SK-N-SH treated with all-trans-retinoic acid at 6 μM for 48 hours (cell line): ENCODE measurements around the gene ANKS1A.
"Not testable (repeated sequence)": the region's sequence is repeated elsewhere in the genome, so short reads cannot be mapped to it uniquely, and the experiment has no call there.

Source experiments
- ATAC-seq: fragments of 200-7000 bp; cut with Tn5 transposase; 3 replicates; pipeline ENCODE4 v1.9.1; 2020; ENCODE audit warnings: mild to moderate bottlenecking, moderate library complexity
- ARNTL ChIP-seq: fragments of 450-650 bp; formaldehyde crosslinking; IDR thresholded peaks from 2 replicates; pipeline ENCODE4 v1.5.0; 2020; ENCODE audit warnings: low read depth, mild to moderate bottlenecking, moderate library complexity, borderline replicate concordance
- BACH2 ChIP-seq: fragments of 250-450 bp; sonication (Bioruptor Pico); IDR thresholded peaks from 2 replicates; pipeline ENCODE4 v1.9.0; 2021; ENCODE audit warnings: mild to moderate bottlenecking, borderline replicate concordance
- ESRRG ChIP-seq: fragments of 250-450 bp; sonication (Bioruptor Pico); IDR thresholded peaks from 2 replicates; pipeline ENCODE4 v1.6.1; 2021; ENCODE audit warnings: mild to moderate bottlenecking
- GLIS3 ChIP-seq: fragments of 250-450 bp; sonication (Bioruptor Pico); IDR thresholded peaks from 2 replicates; pipeline ENCODE4 v1.5.0; 2020; ENCODE audit warnings: mild to moderate bottlenecking, moderate library complexity
- OSR1 ChIP-seq: fragments of 250-450 bp; sonication (Bioruptor Pico); IDR thresholded peaks from 2 replicates; pipeline ENCODE4 v1.8.0; 2022; ENCODE audit warnings: moderate library complexity, mild to moderate bottlenecking, inconsistent platforms
- RARB ChIP-seq: fragments of 250-450 bp; sonication (Bioruptor Pico); IDR thresholded peaks from 2 replicates; pipeline ENCODE4 v1.8.0; 2021; ENCODE audit warnings: mild to moderate bottlenecking, moderate library complexity
- TCF4 ChIP-seq: fragments of 250-450 bp; sonication (Bioruptor Pico); IDR thresholded peaks from 2 replicates; pipeline ENCODE4 v1.8.0; 2021; ENCODE audit warnings: mild to moderate bottlenecking, moderate library complexity, borderline replicate concordance
- TOX ChIP-seq: fragments of 250-450 bp; sonication (Bioruptor Pico); IDR thresholded peaks from 2 replicates; pipeline ENCODE4 v1.8.0; 2021; ENCODE audit warnings: mild to moderate bottlenecking, moderate library complexity, borderline replicate concordance
- ZC3H10 ChIP-seq: fragments of 250-450 bp; sonication (Bioruptor Pico); IDR thresholded peaks from 2 replicates; pipeline ENCODE4 v1.5.1; 2021; ENCODE audit warnings: mild to moderate bottlenecking, moderate library complexity
- ZFP3 ChIP-seq: fragments of 250-450 bp; sonication (Bioruptor Pico); IDR thresholded peaks from 2 replicates; pipeline ENCODE4 v1.5.0; 2020; ENCODE audit warnings: mild to moderate bottlenecking, moderate library complexity
- ZFP30 ChIP-seq: fragments of 450-650 bp; formaldehyde crosslinking; IDR thresholded peaks from 2 replicates; pipeline ENCODE4 v1.5.0; 2022; ENCODE audit warnings: mild to moderate bottlenecking, moderate library complexity
- ZNF8 ChIP-seq: fragments of 450-650 bp; formaldehyde crosslinking; IDR thresholded peaks from 2 replicates; pipeline ENCODE4 v1.5.0; 2020; ENCODE audit warnings: mild to moderate bottlenecking, moderate library complexity
- TF ChIP-seq, protein P1 (sequence below): fragments of 250-450 bp; sonication (Bioruptor Pico); IDR thresholded peaks from 2 replicates; pipeline ENCODE4 v1.8.0; 2020; ENCODE audit warnings: mild to moderate bottlenecking, moderate library complexity, borderline replicate concordance
- TF ChIP-seq, protein P2 (sequence below): fragments of 250-450 bp; sonication (Bioruptor Pico); IDR thresholded peaks from 2 replicates; pipeline ENCODE4 v1.8.0; 2021; ENCODE audit warnings: low read depth, mild to moderate bottlenecking, moderate library complexity, borderline replicate concordance
- TF ChIP-seq, protein P3 (sequence below): fragments of 250-450 bp; sonication (Bioruptor Pico); IDR thresholded peaks from 2 replicates; pipeline ENCODE4 v1.5.1; 2020; ENCODE audit warnings: low read depth, mild to moderate bottlenecking, moderate library complexity
- TF ChIP-seq, protein P4 (sequence below): fragments of 250-450 bp; sonication (Bioruptor Pico); IDR thresholded peaks from 2 replicates; pipeline ENCODE4 v1.5.0; 2020; ENCODE audit warnings: mild to moderate bottlenecking, moderate library complexity
- TF ChIP-seq, protein P5 (sequence below): fragments of 250-450 bp; sonication (Bioruptor Pico); IDR thresholded peaks from 2 replicates; pipeline ENCODE4 v1.5.1; 2021; ENCODE audit warnings: mild to moderate bottlenecking, moderate library complexity

The ANKS1A gene

DNA sequence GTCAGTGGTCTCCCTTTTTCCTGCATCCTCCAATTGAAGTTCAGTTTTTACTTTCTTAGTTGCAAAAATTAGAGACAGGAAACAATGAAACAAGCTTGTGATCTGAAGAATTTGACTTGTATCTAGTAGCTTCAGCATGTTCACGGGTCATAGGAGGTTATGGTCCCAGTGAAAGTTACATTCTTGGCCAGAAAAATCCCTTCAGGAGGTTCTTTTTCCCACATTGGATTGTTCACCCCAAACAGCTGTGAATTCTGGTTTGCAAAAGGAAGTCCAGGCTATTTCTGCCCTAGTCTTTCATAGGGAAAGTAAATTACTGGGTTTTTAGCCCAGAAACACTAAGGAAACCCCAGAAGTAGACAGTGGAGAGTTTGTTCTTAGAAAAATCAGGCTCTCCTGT is 8.1 kb downstream of the ANKS1A start:
- no peak for ATAC-seq
- TF ChIP-seq, protein P1, sequence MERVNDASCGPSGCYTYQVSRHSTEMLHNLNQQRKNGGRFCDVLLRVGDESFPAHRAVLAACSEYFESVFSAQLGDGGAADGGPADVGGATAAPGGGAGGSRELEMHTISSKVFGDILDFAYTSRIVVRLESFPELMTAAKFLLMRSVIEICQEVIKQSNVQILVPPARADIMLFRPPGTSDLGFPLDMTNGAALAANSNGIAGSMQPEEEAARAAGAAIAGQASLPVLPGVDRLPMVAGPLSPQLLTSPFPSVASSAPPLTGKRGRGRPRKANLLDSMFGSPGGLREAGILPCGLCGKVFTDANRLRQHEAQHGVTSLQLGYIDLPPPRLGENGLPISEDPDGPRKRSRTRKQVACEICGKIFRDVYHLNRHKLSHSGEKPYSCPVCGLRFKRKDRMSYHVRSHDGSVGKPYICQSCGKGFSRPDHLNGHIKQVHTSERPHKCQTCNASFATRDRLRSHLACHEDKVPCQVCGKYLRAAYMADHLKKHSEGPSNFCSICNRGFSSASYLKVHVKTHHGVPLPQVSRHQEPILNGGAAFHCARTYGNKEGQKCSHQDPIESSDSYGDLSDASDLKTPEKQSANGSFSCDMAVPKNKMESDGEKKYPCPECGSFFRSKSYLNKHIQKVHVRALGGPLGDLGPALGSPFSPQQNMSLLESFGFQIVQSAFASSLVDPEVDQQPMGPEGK: no peak
- TF ChIP-seq TCF4 (CRISPR knock-in tag) (no peak), GLIS3 (no peak), OSR1 (CRISPR knock-in tag) (no peak)

DNA sequence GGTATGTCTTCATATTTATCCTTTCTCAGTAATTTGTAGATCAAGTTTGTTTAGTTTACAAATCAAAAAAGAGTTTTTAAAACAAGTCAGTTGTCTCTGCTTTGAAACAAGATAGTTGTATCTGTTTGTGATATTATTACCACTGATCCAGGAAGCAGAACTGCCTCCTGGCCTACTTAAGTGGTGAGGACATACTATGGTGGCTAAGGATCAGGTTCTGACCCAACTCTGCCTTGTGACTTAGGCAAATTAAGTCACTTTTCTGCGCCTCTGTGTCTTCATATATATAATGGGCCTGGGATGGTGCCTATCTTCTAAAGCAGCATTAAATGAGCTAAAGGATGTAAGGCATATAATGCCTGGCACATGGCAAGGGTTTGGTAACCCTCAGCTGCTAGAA is 8.7 kb downstream of the ANKS1A start:
- no peak for ATAC-seq
- no peak for TF ChIP-seq ESRRG (CRISPR knock-in tag)
- TF ChIP-seq GLIS3: no peak
- TF ChIP-seq ZNF8 (CRISPR knock-in tag): no peak
- TF ChIP-seq ZFP3 (CRISPR knock-in tag): no peak
- TF ChIP-seq ARNTL (CRISPR knock-in tag): no peak
- TF ChIP-seq, protein P2, sequence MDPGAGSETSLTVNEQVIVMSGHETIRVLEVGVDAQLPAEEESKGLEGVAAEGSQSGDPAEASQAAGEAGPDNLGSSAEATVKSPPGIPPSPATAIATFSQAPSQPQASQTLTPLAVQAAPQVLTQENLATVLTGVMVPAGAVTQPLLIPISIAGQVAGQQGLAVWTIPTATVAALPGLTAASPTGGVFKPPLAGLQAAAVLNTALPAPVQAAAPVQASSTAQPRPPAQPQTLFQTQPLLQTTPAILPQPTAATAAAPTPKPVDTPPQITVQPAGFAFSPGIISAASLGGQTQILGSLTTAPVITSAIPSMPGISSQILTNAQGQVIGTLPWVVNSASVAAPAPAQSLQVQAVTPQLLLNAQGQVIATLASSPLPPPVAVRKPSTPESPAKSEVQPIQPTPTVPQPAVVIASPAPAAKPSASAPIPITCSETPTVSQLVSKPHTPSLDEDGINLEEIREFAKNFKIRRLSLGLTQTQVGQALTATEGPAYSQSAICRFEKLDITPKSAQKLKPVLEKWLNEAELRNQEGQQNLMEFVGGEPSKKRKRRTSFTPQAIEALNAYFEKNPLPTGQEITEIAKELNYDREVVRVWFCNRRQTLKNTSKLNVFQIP (CRISPR knock-in tag): no peak
- TF ChIP-seq, protein P3, sequence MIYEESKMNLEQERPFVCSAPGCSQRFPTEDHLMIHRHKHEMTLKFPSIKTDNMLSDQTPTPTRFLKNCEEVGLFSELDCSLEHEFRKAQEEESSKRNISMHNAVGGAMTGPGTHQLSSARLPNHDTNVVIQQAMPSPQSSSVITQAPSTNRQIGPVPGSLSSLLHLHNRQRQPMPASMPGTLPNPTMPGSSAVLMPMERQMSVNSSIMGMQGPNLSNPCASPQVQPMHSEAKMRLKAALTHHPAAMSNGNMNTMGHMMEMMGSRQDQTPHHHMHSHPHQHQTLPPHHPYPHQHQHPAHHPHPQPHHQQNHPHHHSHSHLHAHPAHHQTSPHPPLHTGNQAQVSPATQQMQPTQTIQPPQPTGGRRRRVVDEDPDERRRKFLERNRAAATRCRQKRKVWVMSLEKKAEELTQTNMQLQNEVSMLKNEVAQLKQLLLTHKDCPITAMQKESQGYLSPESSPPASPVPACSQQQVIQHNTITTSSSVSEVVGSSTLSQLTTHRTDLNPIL (CRISPR knock-in tag): no peak
- TF ChIP-seq ZC3H10 (CRISPR knock-in tag): no peak
- no peak for TF ChIP-seq ZFP30
- TF ChIP-seq OSR1 (CRISPR knock-in tag): no peak
- TF ChIP-seq TOX (CRISPR knock-in tag): no peak
- TF ChIP-seq TCF4 (CRISPR knock-in tag): no peak
- TF ChIP-seq, protein P4, sequence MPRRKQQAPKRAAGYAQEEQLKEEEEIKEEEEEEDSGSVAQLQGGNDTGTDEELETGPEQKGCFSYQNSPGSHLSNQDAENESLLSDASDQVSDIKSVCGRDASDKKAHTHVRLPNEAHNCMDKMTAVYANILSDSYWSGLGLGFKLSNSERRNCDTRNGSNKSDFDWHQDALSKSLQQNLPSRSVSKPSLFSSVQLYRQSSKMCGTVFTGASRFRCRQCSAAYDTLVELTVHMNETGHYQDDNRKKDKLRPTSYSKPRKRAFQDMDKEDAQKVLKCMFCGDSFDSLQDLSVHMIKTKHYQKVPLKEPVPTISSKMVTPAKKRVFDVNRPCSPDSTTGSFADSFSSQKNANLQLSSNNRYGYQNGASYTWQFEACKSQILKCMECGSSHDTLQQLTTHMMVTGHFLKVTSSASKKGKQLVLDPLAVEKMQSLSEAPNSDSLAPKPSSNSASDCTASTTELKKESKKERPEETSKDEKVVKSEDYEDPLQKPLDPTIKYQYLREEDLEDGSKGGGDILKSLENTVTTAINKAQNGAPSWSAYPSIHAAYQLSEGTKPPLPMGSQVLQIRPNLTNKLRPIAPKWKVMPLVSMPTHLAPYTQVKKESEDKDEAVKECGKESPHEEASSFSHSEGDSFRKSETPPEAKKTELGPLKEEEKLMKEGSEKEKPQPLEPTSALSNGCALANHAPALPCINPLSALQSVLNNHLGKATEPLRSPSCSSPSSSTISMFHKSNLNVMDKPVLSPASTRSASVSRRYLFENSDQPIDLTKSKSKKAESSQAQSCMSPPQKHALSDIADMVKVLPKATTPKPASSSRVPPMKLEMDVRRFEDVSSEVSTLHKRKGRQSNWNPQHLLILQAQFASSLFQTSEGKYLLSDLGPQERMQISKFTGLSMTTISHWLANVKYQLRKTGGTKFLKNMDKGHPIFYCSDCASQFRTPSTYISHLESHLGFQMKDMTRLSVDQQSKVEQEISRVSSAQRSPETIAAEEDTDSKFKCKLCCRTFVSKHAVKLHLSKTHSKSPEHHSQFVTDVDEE (CRISPR knock-in tag): no peak
- TF ChIP-seq RARB (CRISPR knock-in tag): no peak

DNA sequence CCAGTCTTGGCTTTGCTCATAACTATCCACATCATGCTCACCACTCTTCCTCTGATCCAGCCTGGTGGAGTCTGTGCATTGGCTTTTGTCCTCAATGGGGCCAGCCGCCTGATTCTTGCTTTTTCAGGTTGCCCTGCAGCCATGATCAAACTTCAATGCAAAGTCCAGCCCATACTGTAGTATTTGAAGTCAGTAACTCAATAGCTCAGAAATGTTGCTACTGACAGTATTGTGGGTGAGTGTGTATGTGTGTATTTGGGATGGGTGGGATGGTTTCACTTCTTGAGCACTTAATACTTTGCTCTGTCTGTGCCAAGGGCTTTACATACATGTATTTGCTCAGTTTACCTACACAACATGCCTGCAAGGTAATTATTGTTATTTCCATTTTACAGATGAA is 10.7 kb downstream of the ANKS1A start:
- not testable (repeated sequence) for ATAC-seq

DNA sequence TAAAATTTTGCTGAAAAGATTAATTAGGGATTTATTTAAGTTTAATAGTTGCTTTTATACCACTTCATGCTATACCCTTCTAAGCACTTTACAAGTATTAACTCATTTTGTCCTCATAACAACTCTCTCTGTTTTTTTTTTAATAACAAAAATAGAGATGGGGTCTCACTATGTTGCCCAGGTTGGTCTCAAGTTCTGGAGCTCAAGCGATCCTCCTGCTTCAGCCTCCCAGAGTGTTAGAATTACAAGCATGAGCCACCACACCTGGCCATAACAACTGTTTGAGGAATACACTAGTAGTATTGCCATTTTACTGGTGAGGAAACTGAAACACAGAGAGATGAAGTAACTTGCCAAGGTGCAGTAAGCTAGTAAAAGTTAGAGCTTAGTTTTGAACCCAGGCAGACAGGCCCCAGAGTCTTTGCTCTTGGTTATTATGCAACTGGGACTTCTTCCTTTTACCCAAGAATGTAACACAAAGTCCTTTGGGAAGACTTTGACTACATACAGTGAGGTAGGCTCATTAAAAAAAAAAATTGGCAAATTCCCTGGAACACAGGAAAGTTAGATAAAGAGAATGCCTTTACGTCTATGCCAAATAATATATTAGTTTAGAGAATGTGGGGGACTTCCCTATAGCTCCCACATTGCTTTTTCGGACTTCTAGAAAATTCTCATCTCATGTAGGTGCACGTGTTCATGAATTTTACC is 11.4 kb downstream of the ANKS1A start:
- TF ChIP-seq TCF4 (CRISPR knock-in tag): no peak
- no peak for ATAC-seq

DNA sequence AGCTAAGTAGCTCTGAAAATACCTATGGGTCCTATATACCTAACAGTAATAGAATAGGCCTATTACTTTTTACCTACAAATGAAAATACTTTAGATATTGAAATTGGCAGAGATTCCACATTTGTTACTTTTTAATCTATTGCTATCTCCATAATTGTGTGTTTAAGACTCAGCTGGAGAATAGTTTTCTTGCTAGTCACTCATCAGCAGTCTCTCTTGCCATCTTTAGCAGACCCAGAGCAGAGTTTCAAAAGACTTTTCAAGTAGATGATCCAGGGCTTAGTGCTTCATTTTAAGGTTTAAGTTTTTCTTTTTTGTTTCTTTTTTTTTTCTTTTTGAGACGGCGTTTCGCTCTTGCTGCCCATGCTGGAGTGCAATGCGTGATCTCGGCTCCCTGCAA is 12.9 kb downstream of the ANKS1A start:
- no peak for TF ChIP-seq ARNTL (CRISPR knock-in tag)
- 0 out of 3 replicates have a peak, but pooled peaks have one; percentile 45 for ATAC-seq

DNA sequence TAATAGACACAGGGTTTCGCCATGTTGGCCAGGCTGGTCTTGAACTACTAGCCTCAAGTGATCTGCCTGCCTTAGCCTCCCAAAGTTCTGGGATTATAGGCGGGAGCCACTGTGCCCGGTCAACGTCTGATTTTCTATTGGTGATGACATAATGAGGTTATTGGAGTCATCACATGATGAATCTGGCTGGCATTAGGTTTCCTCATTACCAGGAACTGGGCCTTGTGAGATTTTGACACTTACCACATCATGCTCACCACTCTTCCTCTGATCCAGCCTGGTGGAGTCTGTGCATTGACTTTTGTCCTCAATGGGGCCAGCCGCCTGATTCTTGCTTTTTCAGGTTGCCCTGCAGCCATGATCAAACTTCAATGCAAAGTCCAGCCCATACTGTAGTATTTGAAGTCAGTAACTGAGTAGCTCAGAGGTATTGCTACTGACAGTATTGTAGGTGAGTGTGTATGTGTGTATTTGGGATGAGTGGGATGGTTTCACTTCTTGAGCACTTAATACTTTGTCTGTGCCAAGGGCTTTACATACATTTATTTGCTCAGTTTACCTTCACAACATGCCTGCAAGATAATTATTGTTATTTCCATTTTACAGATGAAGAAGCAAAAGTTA is 16.0 kb downstream of the ANKS1A start:
- no peak for ATAC-seq
- TF ChIP-seq, protein P3 (CRISPR knock-in tag): no peak
- TF ChIP-seq ZFP3 (CRISPR knock-in tag): no peak
- no peak for TF ChIP-seq ZC3H10 (CRISPR knock-in tag)
- TF ChIP-seq, protein P2 (CRISPR knock-in tag): no peak
- TF ChIP-seq TCF4 (CRISPR knock-in tag): no peak
- TF ChIP-seq, protein P5, sequence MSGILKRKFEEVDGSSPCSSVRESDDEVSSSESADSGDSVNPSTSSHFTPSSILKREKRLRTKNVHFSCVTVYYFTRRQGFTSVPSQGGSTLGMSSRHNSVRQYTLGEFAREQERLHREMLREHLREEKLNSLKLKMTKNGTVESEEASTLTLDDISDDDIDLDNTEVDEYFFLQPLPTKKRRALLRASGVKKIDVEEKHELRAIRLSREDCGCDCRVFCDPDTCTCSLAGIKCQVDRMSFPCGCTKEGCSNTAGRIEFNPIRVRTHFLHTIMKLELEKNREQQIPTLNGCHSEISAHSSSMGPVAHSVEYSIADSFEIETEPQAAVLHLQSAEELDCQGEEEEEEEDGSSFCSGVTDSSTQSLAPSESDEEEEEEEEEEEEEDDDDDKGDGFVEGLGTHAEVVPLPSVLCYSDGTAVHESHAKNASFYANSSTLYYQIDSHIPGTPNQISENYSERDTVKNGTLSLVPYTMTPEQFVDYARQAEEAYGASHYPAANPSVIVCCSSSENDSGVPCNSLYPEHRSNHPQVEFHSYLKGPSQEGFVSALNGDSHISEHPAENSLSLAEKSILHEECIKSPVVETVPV: no peak
- TF ChIP-seq BACH2 (CRISPR knock-in tag): no peak
- TF ChIP-seq RARB (CRISPR knock-in tag): no peak
